GM08714 (cell line): ENCODE results near the gene ANKS4B.
"Not testable (repeated sequence)": the region's sequence is repeated elsewhere in the genome, so short reads cannot be mapped to it uniquely, and the experiment has no call there.

Experiments used
- H3K4me3 ChIP-seq: fragments of 200-500 bp; sonication (Bioruptor generic); 2 replicates; pipeline ENCODE4 v1.5.1; 2014; ENCODE audit warnings: mild to moderate bottlenecking, low read length, inconsistent platforms
- ZNF274 ChIP-seq: IDR thresholded peaks from 2 replicates; pipeline ENCODE4 v1.6.1; 2012; ENCODE audit warnings: mild to moderate bottlenecking, low read depth, low read length

The ANKS4B gene, protein sequence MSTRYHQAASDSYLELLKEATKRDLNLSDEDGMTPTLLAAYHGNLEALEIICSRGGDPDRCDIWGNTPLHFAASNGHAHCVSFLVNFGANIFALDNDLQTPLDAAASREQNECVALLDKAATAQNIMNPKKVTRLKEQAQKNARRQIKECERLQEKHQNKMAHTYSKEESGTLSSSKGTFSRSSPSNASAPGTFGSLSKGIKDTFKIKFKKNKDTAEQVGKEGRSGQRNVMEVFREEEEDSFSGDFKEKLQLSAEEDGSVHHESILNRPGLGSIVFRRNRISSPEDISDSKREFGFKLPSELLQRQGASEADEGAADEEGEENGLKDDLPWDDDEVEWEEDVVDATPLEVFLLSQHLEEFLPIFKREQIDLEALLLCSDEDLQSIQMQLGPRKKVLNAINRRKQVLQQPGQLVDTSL

DNA sequence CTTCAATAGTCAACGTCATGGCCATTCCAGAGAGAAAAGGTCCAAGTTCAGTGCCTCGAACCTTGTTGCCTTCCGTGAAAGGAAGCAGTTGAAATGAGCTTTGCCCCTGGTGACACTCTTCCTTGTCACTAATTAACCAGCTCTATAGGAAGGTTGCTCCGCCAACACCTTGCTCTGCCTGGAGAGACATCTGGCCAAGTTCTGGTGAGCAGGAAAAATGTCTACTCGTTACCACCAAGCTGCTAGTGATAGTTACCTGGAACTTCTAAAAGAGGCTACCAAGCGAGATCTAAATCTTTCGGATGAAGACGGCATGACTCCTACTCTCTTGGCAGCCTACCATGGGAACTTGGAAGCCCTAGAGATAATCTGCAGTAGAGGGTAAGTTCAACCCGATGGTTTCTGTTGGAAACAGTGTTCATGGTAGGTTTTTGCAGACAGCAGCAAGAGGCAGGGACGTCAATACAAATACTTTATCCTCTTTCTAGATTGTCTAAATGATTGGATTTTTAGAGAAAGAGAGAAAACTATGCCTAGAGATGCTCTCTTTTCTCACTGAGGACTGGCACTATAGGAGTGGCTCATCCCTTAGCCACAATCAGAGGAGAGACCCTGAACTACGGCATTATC, at the start of gene ANKS4B:
ANKS4B (plus strand) TSS at position 179 of the 630 bp plus-strand sequence; CDS start at position 218, 39 bp downstream.
- H3K4me3 ChIP-seq = no peak within 1 kb of the TSS
- no peak for TF ChIP-seq ZNF274

DNA sequence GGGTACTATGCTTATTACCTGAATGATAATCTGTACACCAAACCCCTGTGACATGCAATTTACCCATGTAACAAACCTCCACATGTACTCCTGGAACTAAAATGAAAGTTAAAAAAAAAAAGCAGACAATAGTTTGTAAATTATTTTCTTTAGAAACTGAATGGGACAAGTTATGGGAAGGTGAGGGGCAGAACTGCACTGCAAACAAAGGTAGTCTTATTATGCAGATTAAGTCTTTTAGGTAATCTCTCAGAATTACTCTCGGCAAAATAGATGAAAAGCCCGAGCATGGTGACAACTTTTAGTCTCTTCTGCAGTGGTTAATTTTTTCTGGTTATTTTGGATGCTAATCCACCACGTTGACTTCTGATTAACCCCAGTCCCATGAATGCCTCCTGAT, 49.5 kb upstream of the ANKS4B start:
- no peak for TF ChIP-seq ZNF274
- no peak overlapping the region for H3K4me3 ChIP-seq

DNA sequence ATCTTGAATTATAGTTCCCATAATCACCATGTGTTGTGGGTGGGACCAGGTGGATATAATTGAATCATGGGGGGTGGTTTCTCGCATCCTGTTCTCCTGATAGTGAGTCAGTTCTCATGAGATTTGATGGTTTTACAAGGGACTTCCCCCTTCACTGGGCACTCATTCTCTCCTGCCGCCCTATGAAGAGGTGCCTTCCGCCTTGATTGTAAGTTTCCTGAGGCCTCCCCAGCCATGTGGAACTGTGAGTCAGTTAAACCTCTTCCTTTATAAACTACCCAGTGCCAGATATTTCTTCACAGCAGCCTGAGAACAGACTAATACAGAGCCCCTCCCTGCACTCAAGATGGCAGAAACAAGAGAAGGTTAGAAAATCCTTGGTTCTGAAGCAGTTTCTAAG, 48.7 kb upstream of the ANKS4B start:
- no peak overlapping the region for H3K4me3 ChIP-seq
- TF ChIP-seq ZNF274 = no peak

DNA sequence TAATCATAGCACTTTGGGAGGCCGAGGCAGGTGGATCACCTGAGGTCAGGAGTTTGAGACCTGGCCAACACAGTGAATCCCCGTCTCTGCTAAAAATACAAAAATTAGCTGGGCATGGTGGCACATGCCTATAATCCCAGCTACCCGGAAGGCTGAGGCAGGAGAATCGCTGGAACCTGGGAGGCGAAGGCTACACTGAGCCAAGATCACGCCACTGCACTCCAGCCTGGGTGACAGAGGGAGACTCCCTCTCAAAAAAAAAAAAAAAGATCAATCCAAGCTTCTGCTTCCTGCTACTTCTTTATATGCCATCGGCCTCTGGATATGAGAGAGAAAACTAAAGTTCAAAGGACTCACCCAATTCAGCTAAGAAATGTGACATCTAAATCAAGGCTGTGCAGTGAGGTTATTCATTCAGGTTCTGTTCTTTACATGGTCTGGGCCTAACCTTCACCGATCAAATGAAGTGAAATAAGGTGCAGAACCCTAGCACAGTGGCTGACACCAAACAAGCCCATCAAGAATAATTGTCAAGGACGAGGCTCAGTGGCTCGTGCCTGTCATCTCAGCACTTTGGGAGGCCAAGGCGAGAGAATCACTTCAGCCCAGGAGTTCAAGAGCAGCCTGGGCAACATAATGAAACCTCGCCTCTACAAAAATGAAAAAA, 47.7 kb upstream of the ANKS4B start:
- no peak for TF ChIP-seq ZNF274
- no peak overlapping the region for H3K4me3 ChIP-seq

DNA sequence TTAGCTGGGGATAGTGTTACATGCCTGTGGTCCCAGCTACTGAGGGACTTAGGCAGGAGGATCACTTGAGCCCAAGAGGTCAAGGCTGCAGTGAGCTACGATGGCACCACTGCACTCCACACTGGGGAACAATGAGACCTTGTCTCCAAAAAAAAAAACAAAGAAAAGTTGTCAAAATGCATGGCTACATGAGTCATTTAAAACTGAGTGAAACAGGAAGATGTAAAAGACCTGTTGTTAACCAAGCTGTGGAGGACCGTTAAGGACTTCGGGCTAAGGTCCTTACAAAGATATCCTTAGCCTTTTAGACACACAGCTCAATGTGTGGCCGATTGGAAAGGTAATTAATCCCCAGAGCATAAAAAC, 47.2 kb upstream of the ANKS4B start:
- no peak overlapping the region for H3K4me3 ChIP-seq
- no peak for TF ChIP-seq ZNF274

DNA sequence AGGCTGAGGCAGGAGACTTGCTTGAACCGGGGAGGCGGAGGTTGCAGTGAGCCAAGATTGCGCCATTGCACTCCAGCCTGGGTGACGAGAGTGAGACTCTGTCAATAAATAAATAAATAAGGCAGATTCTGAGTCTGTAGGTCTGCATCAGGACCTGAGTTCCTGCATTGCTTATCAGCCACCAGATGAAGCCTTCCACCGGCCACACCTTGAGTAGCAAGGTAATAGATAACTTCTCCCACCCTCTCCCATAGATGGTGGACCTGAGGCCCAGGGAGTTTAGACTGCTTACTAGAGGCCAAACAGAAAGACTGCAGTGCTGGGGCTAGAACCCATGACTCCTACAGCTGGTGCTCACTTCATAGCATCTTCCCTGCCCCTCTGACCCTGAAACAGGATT, 44.2 kb upstream of the ANKS4B start:
- TF ChIP-seq ZNF274 = no peak

DNA sequence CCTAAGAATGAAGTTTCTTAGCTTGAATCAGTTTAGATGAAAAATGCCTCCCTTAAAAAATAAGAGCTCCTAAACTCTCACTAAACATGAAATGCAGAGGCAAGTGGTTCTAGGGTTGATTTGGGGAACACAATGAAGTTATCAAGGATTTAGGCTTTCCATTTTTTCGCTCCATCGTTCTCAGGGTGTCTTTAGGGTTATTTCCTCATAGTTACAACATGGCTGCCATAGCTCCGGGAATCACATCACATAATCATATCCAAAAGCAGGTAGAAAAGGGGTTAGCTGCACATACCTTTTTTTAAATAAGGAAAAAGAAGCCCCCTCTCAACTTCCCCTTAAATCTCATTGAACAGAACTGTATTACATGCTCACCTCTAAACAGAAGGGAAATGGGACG, 43.5 kb upstream of the ANKS4B start:
- no peak overlapping the region for H3K4me3 ChIP-seq
- no peak for TF ChIP-seq ZNF274

More for the DNA sequence above, 44.2 kb upstream of the ANKS4B start:
- H3K4me3 ChIP-seq = no peak overlapping the region

DNA sequence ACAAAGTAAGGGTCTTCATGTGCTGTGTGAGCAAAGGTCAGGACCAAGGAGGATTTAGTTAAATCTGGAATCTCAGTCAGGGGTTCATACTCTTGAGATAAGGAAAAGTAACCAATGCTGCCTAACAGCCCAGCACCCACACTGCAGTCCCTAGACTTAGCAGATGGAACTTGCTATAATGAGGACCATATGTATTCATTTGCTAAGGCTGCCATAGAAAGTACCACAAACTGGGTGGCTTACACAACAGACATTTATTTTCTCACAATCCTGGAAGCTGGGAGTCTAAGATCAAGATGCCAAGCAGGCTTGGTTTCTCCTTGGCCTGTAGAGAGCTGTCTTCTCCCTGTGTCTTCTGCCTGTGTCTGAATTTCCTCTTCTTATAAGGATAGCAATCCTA, 42.9 kb upstream of the ANKS4B start:
- TF ChIP-seq ZNF274 = no peak
- H3K4me3 ChIP-seq = no peak overlapping the region

DNA sequence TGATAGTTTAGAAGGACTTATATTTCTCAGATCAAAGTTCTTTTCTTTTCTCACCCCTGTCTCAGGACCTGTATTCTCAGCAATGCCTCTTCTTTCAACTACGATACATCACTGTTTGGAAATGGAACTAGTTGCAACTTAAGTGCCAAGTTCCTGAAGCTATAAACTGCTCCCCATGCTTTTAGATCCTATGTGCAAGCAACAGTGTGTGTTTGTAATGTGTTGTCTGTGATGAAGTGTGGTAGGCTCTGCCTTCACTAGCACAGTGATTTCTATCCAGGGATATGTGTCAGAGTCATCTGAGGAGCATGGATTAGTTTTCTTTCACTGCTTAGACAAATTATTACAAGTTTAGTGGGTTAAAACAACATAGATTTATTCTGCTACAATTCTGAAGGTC, 40.5 kb upstream of the ANKS4B start:
- no peak overlapping the region for H3K4me3 ChIP-seq
- no peak for TF ChIP-seq ZNF274

DNA sequence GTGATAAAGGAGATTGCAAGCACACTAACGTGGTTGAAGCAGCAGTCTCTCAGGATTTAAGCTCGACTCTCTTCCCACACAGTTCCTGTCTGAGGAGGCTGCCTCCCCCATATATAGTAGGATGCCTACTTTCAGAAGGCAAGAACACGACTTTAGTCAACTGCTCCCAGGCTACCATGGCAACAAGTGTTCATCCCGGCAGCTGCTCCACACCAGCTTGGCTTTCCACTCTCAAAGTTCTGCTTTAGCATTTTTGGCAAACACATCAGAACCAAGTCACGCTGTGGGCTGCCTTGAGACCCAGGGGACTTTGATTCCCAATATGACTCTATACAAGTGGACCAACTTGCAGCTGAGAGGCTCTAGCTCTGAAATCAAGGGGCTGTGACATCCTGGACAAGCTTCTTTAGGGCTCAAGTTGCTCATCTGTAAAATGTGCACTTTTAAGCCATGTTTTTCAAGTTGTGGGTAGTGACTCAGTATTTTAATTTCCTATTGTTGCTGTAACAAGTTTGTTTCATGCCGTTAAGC, 38.7 kb upstream of the ANKS4B start:
- H3K4me3 ChIP-seq = no peak overlapping the region
- TF ChIP-seq ZNF274 = no peak

DNA sequence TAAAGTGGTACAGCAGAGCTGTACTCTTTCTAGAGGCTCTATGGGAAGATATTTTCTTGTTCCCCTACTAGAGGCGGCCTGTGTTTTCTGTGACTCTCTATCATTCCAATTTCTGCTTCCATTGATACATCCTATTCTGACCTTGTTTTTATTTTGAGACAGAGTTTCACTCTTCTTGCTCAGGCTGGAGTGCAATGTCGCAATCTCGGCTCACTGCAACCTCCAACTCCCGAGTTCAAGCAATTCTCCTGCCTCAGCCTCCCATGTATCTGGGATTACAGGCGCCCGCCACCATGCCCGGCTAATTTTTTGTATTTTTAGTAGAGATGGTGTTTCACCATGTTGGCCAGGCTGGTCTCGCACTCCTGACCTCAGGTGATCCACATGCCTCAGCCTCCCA, 38.2 kb upstream of the ANKS4B start:
- H3K4me3 ChIP-seq = not testable (repeated sequence)

DNA sequence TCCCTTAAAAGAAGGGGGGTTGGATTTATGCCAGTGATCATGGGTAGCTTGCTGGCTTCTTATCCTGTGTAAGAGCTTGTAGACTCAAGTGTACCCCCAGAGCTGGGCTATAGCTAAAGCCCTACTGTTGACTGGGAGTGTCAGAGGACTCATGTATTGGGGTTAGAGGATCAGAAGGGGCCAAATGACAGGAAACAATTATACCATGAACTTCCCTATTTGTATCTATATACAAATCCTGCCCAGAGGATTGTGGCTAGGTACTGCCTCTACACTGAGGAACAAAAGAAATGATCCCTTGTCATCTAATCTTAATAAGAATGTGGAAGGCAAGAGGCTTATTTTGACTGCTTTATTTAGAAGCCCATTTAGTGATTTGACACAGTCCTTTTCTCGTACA, 36.4 kb upstream of the ANKS4B start:
- no peak for TF ChIP-seq ZNF274

DNA sequence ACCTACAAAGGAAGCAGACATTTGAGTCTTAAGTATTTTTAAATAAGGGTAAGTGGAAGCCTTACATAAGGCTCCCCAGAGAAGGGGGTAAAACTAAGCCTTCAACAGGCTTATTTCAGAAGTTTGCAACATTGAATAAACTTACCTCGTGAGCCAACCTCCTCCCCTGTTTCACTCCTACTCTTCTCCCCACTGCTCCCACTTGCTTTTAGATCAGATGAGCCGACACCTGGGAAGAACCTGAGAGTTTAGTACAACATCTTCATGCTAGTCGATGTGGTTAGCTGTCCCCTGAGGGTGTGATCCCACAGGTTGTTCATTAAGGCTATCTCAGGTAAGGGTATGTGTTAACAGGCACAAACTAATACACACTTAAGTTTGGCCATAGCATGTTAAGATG, 35.9 kb upstream of the ANKS4B start:
- H3K4me3 ChIP-seq = no peak overlapping the region
- no peak for TF ChIP-seq ZNF274

More for the DNA sequence above, 36.4 kb upstream of the ANKS4B start:
- no peak overlapping the region for H3K4me3 ChIP-seq

DNA sequence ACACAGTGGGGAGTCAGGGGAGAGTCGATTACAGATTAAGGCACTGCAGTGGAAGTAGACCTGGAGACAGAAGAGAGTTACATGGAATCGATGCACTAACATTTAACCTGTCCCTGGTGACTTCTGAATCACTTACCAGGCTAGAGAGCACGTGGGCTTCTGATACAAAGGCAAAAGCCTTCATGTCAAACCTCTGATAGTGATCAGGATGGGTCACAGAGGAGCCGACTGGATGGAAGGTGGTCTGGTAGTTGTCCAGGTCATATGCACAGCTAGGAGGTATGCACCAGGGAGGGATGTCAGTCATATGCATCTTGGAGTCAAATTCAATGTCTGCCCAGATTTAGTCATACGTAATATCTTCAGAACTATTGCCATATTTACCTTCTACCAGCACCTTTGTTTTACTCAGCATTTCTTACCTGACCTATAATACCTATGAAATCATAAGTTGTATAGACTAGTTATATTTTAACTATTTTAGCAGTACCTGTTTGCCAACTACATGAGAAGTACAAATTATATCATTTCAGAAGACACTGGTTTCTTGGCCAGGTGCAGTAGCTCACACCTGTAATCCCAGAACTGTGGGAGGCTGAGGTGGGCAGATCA, 33.8 kb upstream of the ANKS4B start:
- no peak overlapping the region for H3K4me3 ChIP-seq
- no peak for TF ChIP-seq ZNF274
